Right lobe of liver (tissue), 6 donors: ENCODE results near the gene CCDC60. TPM values are rescaled to one million over a fixed set of nuclear protein-coding genes. Genes with fewer than 3 reads are reported as not detected.
A peak's percentile ranks its signal among the peaks of the same experiment; 100 is the strongest.

Experiments
- ATAC-seq, 4 donors: fragments of 200-7000 bp; cut with Tn5 transposase; one replicate each; pipeline ENCODE4 v1.9.1; 2020; ENCODE audit warnings: mild to moderate bottlenecking in 4 of 4, moderate library complexity in 4 of 4
- DNase-seq, 3 donors: peaks; one replicate each; pipeline ENCODE4 v3.0.0-alpha.2; 2020
- H3K27ac ChIP-seq, 3 donors: fragments of 200-600 bp; one replicate each; pipeline ENCODE4 v1.8.0; 2022
- H3K27me3 ChIP-seq, 2 donors: fragments of 200-600 bp; one replicate each; pipeline ENCODE4 v1.8.0; 2022
- H3K36me3 ChIP-seq, 4 donors: fragments of 200-600 bp; sonication (generic) in 1 of 4; one replicate each; pipeline versions ENCODE4 v1.5.1 to v1.8.0; 2017 to 2022; ENCODE audit warnings: control low read depth in 1 of 4
- H3K4me1 ChIP-seq, 4 donors: fragments of 200-600 bp; sonication (generic) in 1 of 4; one replicate each; pipeline versions ENCODE4 v1.5.1 to v1.8.0; 2017 to 2022; ENCODE audit warnings: control low read depth in 1 of 4
- H3K4me3 ChIP-seq, 3 donors: fragments of 200-600 bp; one replicate each; pipeline ENCODE4 v1.8.0; 2022
- H3K9me3 ChIP-seq, 4 donors: fragments of 200-600 bp; sonication (generic) in 1 of 4; one replicate each; pipeline versions ENCODE4 v1.5.1 to v1.8.0; 2017 to 2022; ENCODE audit warnings: control low read depth in 1 of 4
- POLR2A ChIP-seq: fragments of 450-650 bp; IDR thresholded peaks from one replicate; pipeline ENCODE4 v1.6.1; 2017; ENCODE audit warnings: antibody characterized with exemption, mild to moderate bottlenecking
- WGBS: methylation state at CpG from one replicate; pipeline ENCODE4 v1.1.6; 2018; ENCODE audit warnings: low coverage, low lambda C conversion rate; ENCODE audit not compliant: insufficient coverage; ENCODE audit errors: missing lambda C conversion rate; 5-methylcytosine and 5-hydroxymethylcytosine counted together
- intact Hi-C, 2 donors: fragments of 100-400 bp; cut with DNase I; formaldehyde crosslinking; loops; one replicate each; pipeline versions ENCODE4 v1.11.2 to v1.14.1; 2022
- total RNA-seq, 6 experiments: library from RNA; depleted of rRNA in 2 of 6; stranded (reverse); fragments of >200 nt in 2 of 6; fragmentation: NEBNext Ultra II Directional in 3 of 6; extraction: Animal tissue kit (Norgen Biotek cat#: 25700) in 3 of 6; gene quantifications; one replicate each; pipeline versions ENCODE4 v1.1.0 to v1.2.4, GENCODE V29; 2016 to 2023
- TF ChIP-seq, protein P1 (sequence below), 4 donors: fragments of 200-600 bp in 3 of 4; fragments of 450-650 bp in 1 of 4; IDR thresholded peaks; one replicate each; pipeline versions ENCODE4 v1.5.1 to v1.8.0; 2016 to 2022; ENCODE audit warnings: antibody characterized with exemption in 4 of 4, mild to moderate bottlenecking in 2 of 4
- donor health status: DM: no; HTN: yes; CAD: no.
- donor health status: DM: no; HTN: no; CAD: no.
- donor health status: DM: no; HTN: no; CAD: no.
- donor health status: DM: no; HTN: yes; CAD: no.
- donor health status: DM: no; HTN: yes; CAD: no.

The CCDC60 gene
- total RNA-seq, 6 experiments from 2014 or later, result not detected

DNA sequence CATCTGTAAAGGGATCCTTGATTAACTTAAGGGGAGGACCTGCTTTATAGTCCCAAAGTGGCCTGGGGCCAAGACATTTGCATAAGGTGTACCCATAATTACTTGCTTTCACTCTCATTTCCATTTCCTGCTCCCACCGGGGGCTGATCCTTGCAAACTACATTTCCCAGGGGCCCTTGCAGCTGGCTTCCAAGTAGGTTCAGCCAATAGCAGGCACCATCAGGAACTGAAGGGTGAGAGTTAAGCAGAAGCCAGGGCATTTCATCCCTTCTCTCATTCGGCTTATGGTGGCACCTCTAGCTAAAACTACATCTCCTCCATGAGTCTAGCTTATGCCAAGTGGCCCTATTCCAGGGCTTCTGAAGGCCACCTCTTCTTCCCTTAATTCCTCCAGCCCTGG lies 88.8 kb downstream of the CCDC60 start:
- no peak for ATAC-seq
- TF ChIP-seq, protein P1, sequence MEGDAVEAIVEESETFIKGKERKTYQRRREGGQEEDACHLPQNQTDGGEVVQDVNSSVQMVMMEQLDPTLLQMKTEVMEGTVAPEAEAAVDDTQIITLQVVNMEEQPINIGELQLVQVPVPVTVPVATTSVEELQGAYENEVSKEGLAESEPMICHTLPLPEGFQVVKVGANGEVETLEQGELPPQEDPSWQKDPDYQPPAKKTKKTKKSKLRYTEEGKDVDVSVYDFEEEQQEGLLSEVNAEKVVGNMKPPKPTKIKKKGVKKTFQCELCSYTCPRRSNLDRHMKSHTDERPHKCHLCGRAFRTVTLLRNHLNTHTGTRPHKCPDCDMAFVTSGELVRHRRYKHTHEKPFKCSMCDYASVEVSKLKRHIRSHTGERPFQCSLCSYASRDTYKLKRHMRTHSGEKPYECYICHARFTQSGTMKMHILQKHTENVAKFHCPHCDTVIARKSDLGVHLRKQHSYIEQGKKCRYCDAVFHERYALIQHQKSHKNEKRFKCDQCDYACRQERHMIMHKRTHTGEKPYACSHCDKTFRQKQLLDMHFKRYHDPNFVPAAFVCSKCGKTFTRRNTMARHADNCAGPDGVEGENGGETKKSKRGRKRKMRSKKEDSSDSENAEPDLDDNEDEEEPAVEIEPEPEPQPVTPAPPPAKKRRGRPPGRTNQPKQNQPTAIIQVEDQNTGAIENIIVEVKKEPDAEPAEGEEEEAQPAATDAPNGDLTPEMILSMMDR (IDR thresholded peaks at IDR 0.05), result no peak
- no peak for TF ChIP-seq POLR2A
- H3K27me3 ChIP-seq, result peaks cover 4% of the 10 kb centered on the region in 2 donors
- H3K27ac ChIP-seq, result no peak overlapping the region
- no peaks in the 10 kb centered on the region for H3K4me1 ChIP-seq
- H3K9me3 ChIP-seq, result no peaks in the 10 kb centered on the region
- no peak for DNase-seq
- 0% methylated on average over 2 of the region's 2 CpGs for WGBS
- no peaks in the 10 kb centered on the region for H3K36me3 ChIP-seq
- no peak overlapping the region for H3K4me3 ChIP-seq
- intact Hi-C loops, result loop anchor here in 1 of 2 donors (10.0 kb wide), 1 partner anchor 308 kb away; no protein-coding TSS in a partner anchor

DNA sequence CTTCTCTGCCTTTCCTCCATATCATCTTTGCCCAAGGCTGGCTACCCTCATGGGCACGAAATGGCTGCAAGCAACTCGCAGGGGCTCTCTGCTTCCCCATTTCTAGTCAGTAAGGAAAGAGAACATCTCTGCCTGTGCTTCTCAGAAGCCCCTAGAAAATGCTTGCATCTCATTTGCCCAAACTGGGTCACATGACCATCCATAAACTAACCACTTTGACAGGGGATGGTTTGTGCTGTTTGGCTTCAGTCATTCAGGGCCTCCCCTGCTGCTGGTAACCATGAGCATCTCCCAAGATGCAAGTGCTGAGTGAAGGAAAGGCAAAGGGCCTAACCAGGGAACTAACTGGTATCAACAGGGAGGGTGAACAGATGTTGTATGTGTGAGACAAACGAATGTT lies 91.1 kb downstream of the CCDC60 start:
- no peak overlapping the region for H3K4me3 ChIP-seq
- intact Hi-C loops, result loop anchor here in 1 of 2 donors (10.0 kb wide), 1 partner anchor 311 kb away; no protein-coding TSS in a partner anchor
- no peaks in the 10 kb centered on the region for H3K36me3 ChIP-seq
- no peaks in the 10 kb centered on the region for H3K4me1 ChIP-seq
- DNase-seq (no peak), ATAC-seq (no peak)
- WGBS, result 50% methylated on average over 1 of the region's 3 CpGs
- H3K9me3 ChIP-seq, result no peaks in the 10 kb centered on the region
- peaks cover 4% of the 10 kb centered on the region in 2 donors for H3K27me3 ChIP-seq
- TF ChIP-seq, protein P1 (IDR thresholded peaks at IDR 0.05), result no peak
- TF ChIP-seq POLR2A, result no peak
- no peak overlapping the region for H3K27ac ChIP-seq

DNA sequence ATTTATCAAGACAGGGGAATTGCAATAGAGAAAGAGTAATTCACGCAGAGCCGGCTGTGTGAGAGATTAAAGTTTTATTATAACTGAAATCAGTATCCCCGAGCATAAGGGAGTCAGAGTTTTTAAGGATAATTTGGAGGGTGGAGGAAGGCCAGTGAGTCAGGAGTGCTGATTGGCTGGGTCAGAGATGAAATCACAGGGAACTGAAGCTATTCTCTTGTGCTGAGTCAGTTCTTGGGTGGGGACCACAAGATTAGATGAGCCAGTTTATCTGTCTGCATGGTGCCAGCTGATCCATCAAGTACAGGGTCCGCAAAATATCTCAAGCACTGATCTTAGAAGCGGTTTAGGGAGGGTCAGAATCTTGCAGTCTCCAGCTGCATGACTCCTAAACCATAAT lies 96.6 kb downstream of the CCDC60 start:
- H3K9me3 ChIP-seq, result peaks cover 0 to 3% (median 0%) of the 10 kb centered on the region in 4 donors
- no peak for TF ChIP-seq POLR2A
- TF ChIP-seq, protein P1 (IDR thresholded peaks at IDR 0.05), result no peak
- ATAC-seq (no peak), DNase-seq (no peak)
- no peak overlapping the region for H3K27ac ChIP-seq
- no peaks in the 10 kb centered on the region for H3K4me1 ChIP-seq
- WGBS, result 77% methylated on average over 5 of the region's 5 CpGs
- intact Hi-C loops, result no loop called here
- H3K4me3 ChIP-seq, result no peak overlapping the region
- no peaks in the 10 kb centered on the region for H3K27me3 ChIP-seq
- H3K36me3 ChIP-seq, result no peaks in the 10 kb centered on the region

DNA sequence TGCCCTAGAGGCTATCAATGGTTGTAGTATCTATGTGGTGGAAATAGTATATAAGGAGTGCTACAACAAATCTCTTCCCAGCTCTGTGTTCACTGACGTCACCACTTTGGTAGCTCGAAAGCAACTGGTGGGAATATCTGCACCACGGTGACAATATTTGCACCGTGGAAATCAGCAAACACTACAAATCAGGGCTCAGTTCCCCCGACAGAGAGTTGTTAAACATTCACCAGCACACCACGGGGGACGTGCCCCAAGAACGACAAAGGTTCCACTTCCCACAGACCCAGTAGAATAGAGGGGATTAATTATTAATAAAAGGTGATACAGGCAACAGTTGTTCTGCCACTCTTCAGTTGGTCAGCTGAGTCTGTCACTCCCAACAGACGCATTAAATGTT lies 98.4 kb downstream of the CCDC60 start:
- intact Hi-C loops, result no loop called here
- Histone ChIP-seq H3K27ac (no peak overlapping the region), H3K36me3 (no peaks in the 10 kb centered on the region), H3K9me3 (peaks cover 0 to 3% (median 0%) of the 10 kb centered on the region in 4 donors), H3K4me1 (no peaks in the 10 kb centered on the region), H3K4me3 (no peak overlapping the region), H3K27me3 (no peaks in the 10 kb centered on the region)
- 22% methylated on average over 9 of the region's 9 CpGs for WGBS
- TF ChIP-seq, protein P1 (IDR thresholded peaks at IDR 0.05), result no peak
- no peak for TF ChIP-seq POLR2A
- DNase-seq (no peak), ATAC-seq (peak in 3 of 4 donors; percentile 35 to 93 (median 64))
